ENCODE results near the gene HOXB9.
A peak's percentile ranks its signal among the peaks of the same experiment; 100 is the strongest.

The HOXB9 gene

GRCh38 chr17:48625495-48626244 lies 488 bp downstream of the HOXB9 start:
- Histone ChIP-seq H3K4me3 (IDR thresholded peaks at IDR 0.05; ENCODE audit: insufficient read depth, low read depth, low read length) (no peak overlapping the region), H3K4me2 (peak overlapping the region; percentile 89), H3K4me1 (ENCODE audit: low read depth, poor library complexity, severe bottlenecking) (peaks cover 1% of the 10 kb centered on the region), H3K36me3 (ENCODE audit: insufficient read depth) (no peaks in the 10 kb centered on the region), H3K27me3 (ENCODE audit: insufficient read depth, low read depth) (peaks cover 52% of the 10 kb centered on the region), H4K20me1 (ENCODE audit: insufficient read depth) (no peaks in the 10 kb centered on the region), H3K27ac (peak overlapping the region; percentile 53), H2AFZ (ENCODE audit: low read depth) (peak overlapping the region; percentile 94), H3K9ac (peak overlapping the region; percentile 78), H3K79me2 (ENCODE audit: insufficient read depth, low read depth) (no peaks in the 10 kb centered on the region)
- TF ChIP-seq CTCF (conservative IDR thresholded peaks at IDR 0.05; ENCODE audit: low read depth, low read length) = no peak

GRCh38 chr17:48624544-48625494 lies 1.3 kb downstream of the HOXB9 start:
- no peaks in the 10 kb centered on the region for H3K36me3 ChIP-seq (ENCODE audit: insufficient read depth)
- no peak overlapping the region for H3K4me3 ChIP-seq (IDR thresholded peaks at IDR 0.05; ENCODE audit: insufficient read depth, low read depth, low read length)
- no peaks in the 10 kb centered on the region for H4K20me1 ChIP-seq (ENCODE audit: insufficient read depth)
- H3K9ac ChIP-seq = peak overlapping the region; percentile 78; the same call in 1 of the 2 replicates
- no peaks in the 10 kb centered on the region for H3K4me1 ChIP-seq (ENCODE audit: low read depth, poor library complexity, severe bottlenecking)
- H3K79me2 ChIP-seq (ENCODE audit: insufficient read depth, low read depth) = no peaks in the 10 kb centered on the region
- H3K27ac ChIP-seq = no peak overlapping the region
- peak overlapping the region; percentile 94 for H2AFZ ChIP-seq (ENCODE audit: low read depth)
- TF ChIP-seq CTCF (conservative IDR thresholded peaks at IDR 0.05; ENCODE audit: low read depth, low read length) = no peak
- peaks cover 61% of the 10 kb centered on the region for H3K27me3 ChIP-seq (ENCODE audit: insufficient read depth, low read depth)
- H3K4me2 ChIP-seq = peak overlapping the region; percentile 89; the same call in 1 of the 2 replicates

- Histone ChIP-seq H3K36me3 (ENCODE audit: insufficient read depth) (no peaks in the 10 kb centered on the region), H3K4me2 (no peak overlapping the region), H3K4me1 (ENCODE audit: low read depth, poor library complexity, severe bottlenecking) (peaks cover 3% of the 10 kb centered on the region), H3K4me3 (IDR thresholded peaks at IDR 0.05; ENCODE audit: insufficient read depth, low read depth, low read length) (no peak overlapping the region), H4K20me1 (ENCODE audit: insufficient read depth) (no peaks in the 10 kb centered on the region), H3K9ac (no peak overlapping the region), H3K79me2 (ENCODE audit: insufficient read depth, low read depth) (no peaks in the 10 kb centered on the region), H3K27me3 (ENCODE audit: insufficient read depth, low read depth) (peaks cover 67% of the 10 kb centered on the region), H3K27ac (no peak overlapping the region), H2AFZ (ENCODE audit: low read depth) (no peak overlapping the region)
- TF ChIP-seq CTCF (conservative IDR thresholded peaks at IDR 0.05; ENCODE audit: low read depth, low read length) = no peak
Observed at GRCh38 chr17:48624118-48624517, 2.0 kb downstream of the HOXB9 start.

- H3K27me3 ChIP-seq (ENCODE audit: insufficient read depth, low read depth) = peaks cover 70% of the 10 kb centered on the region
- H2AFZ ChIP-seq (ENCODE audit: low read depth) = no peak overlapping the region
- peaks cover 8% of the 10 kb centered on the region for H3K4me1 ChIP-seq (ENCODE audit: low read depth, poor library complexity, severe bottlenecking)
- H3K36me3 ChIP-seq (ENCODE audit: insufficient read depth) = no peaks in the 10 kb centered on the region
- H3K9ac ChIP-seq = no peak overlapping the region
- no peak overlapping the region for H3K4me3 ChIP-seq (IDR thresholded peaks at IDR 0.05; ENCODE audit: insufficient read depth, low read depth, low read length)
- H3K4me2 ChIP-seq = no peak overlapping the region
- H3K27ac ChIP-seq = no peak overlapping the region
- no peak for TF ChIP-seq CTCF (conservative IDR thresholded peaks at IDR 0.05; ENCODE audit: low read depth, low read length)
- H4K20me1 ChIP-seq (ENCODE audit: insufficient read depth) = no peaks in the 10 kb centered on the region
- H3K79me2 ChIP-seq (ENCODE audit: insufficient read depth, low read depth) = no peaks in the 10 kb centered on the region
Observed at GRCh38 chr17:48623583-48623982, 2.6 kb downstream of the HOXB9 start.
